Astrocyte of the cerebellum (primary cell): Measurements from ENCODE around the gene ARHGDIG.

Experiments
- DNase-seq: peaks from one replicate; pipeline ENCODE4 v3.0.0-alpha.2; 2011; ENCODE audit warnings: low read depth
- H3K4me3 ChIP-seq: 2 replicates; pipeline ENCODE4 v1.5.1; 2011; ENCODE audit warnings: mild to moderate bottlenecking, low read depth, low read length, moderate library complexity
- CTCF ChIP-seq: IDR thresholded peaks from 2 replicates; pipeline ENCODE4 v1.5.1; 2012; ENCODE audit warnings: low read length, low read depth, moderate library complexity, mild to moderate bottlenecking; ENCODE audit errors: missing control alignments
- in situ Hi-C: cut with HindIII; loops from 2 replicates; pipeline ENCODE4 v1.10.0; 2017; ENCODE audit warnings: low sequenced_read_pairs

The ARHGDIG gene

GRCh38 chr16:296276-296675 lies 15.9 kb downstream of the ARHGDIG start:
- TF ChIP-seq CTCF: no peak
- DNase-seq: no peak
- no peak overlapping the region for H3K4me3 ChIP-seq
- in situ Hi-C loops: no loop called here

- TF ChIP-seq CTCF: no peak
- no peak overlapping the region for H3K4me3 ChIP-seq
- no peak for DNase-seq
- in situ Hi-C loops: no loop called here
These were observed 16.6 kb downstream of the ARHGDIG start for GRCh38 chr16:296806-297510.

DNA sequence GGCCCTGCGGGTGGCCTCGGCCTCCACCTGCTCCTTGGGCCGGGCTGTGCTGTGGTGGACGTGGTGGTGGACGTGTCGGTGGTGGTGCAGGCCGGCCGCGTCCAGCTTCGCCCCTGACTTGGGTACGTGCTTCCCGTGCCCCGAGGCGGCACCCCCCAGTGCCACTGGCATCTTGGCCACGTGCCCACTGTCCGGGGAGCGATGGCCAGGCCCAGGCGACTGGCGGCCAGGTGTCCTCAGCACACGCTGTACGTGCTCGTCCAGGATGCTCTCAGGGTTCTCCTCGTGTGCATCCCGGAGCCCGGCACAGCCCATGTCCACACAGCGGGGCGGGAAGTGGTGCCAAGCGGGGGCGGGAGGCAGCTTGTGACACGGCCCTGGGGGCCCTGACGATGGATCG lies 17.4 kb downstream of the ARHGDIG start:
- in situ Hi-C loops: no loop called here
- no peak for DNase-seq
- TF ChIP-seq CTCF: no peak
- no peak overlapping the region for H3K4me3 ChIP-seq

GRCh38 chr16:301235-301634 lies 20.8 kb downstream of the ARHGDIG start:
- in situ Hi-C loops: no loop called here
- no peak for DNase-seq
- H3K4me3 ChIP-seq: no peak overlapping the region
- no peak for TF ChIP-seq CTCF

- DNase-seq: no peak
- TF ChIP-seq CTCF: no peak
- in situ Hi-C loops: no loop called here
- no peak overlapping the region for H3K4me3 ChIP-seq
These were observed 21.6 kb downstream of the ARHGDIG start for GRCh38 chr16:301950-302349.

- no peak overlapping the region for H3K4me3 ChIP-seq
- in situ Hi-C loops: no loop called here
- DNase-seq: no peak
- peak; percentile 11 for TF ChIP-seq CTCF
These were observed 23.5 kb downstream of the ARHGDIG start for GRCh38 chr16:303760-304505.
